HepG2 (cell line): ENCODE data around the gene WDR81. TPM values are rescaled to one million over a fixed set of nuclear protein-coding genes. Genes with fewer than 3 reads are reported as not detected.
A peak's percentile ranks its signal among the peaks of the same experiment; 100 is the strongest.

Experiments used
- ATAC-seq: fragments of 200-7000 bp; cut with Tn5 transposase; 3 replicates; pipeline ENCODE4 v1.9.1; 2020; ENCODE audit warnings: mild to moderate bottlenecking, moderate library complexity
- BruUV-seq: library from RNA; stranded (reverse); fragments of 400-500 nt; replicated peaks from 2 replicates; lab custom pipeline; 2021; lab: Mats Ljungman, UMichigan
- CTCF ChIA-PET: fragments of 300-600 bp; formaldehyde crosslinking; extraction: SDS; loops from one replicate; lab custom pipeline; 2021; ENCODE audit warnings: low total read pairs, inconsistent platforms, low intra/inter-chr PET ratio; lab: Yijun Ruan, JAX
- POLR2A ChIA-PET: fragments of 350-600 bp; sonication (Branson Sonifier 250); formaldehyde crosslinking; loops from one replicate; lab custom pipeline; 2020; ENCODE audit warnings: antibody characterized with exemption, inconsistent platforms; lab: Yijun Ruan, JAX
- DNase-seq: peaks from one replicate; pipeline ENCODE4 v3.0.0-alpha.2; 2015; ENCODE audit warnings: low spot score
- FAIRE-seq: peaks from 3 replicates; lab custom pipeline; 2011; peaks lifted over from hg19 to GRCh38; lab: Jason Lieb, UNC
- H2AFZ ChIP-seq: one replicate; pipeline ENCODE4 v1.6.1; 2011; ENCODE audit warnings: low read length, inconsistent platforms
- H3K27ac ChIP-seq: fragments of 300-600 bp; 3 replicates; pipeline ENCODE4 v1.8.0; 2011; ENCODE audit warnings: mixed run types, mild to moderate bottlenecking, mixed read lengths, low read length, inconsistent platforms; ENCODE audit not compliant: insufficient read depth; ENCODE audit errors: extremely low read length
- H3K27me3 ChIP-seq, 2 experiments: fragments of 200-600 bp in 1 of 2; 2 replicates in 1 of 2; 3 replicates in 1 of 2; pipeline versions ENCODE4 v1.6.0 to v1.8.0; 2011; ENCODE audit warnings: low read length in 2 of 2, mild to moderate bottlenecking in 2 of 2, moderate library complexity in 2 of 2, inconsistent platforms in 1 of 2; ENCODE audit not compliant: insufficient read depth in 2 of 2, control insufficient read depth in 1 of 2
- H3K36me3 ChIP-seq, 2 experiments: fragments of 200-600 bp in 1 of 2; replicated peaks in 1 of 2; 2 replicates in 1 of 2; 3 replicates in 1 of 2; pipeline versions ENCODE4 v1.5.1 to v1.8.0; 2011; ENCODE audit warnings: low read length in 2 of 2, inconsistent platforms in 1 of 2; ENCODE audit not compliant: insufficient read depth in 2 of 2, control insufficient read depth in 1 of 2
- H3K4me1 ChIP-seq: 2 replicates; pipeline ENCODE4 v1.5.1; 2012; ENCODE audit warnings: low read length, inconsistent platforms; ENCODE audit not compliant: insufficient read depth
- H3K4me2 ChIP-seq: 2 replicates; pipeline ENCODE4 v1.6.0; 2011; ENCODE audit warnings: low read depth, low read length, inconsistent platforms
- H3K4me3 ChIP-seq, 3 experiments: fragments of 200-600 bp in 1 of 3; sonication (generic), shearing (Covaris generic) in 1 of 3; replicated peaks in 1 of 3; 2 replicates each; pipeline ENCODE4 v1.5.1; 2011 to 2016; ENCODE audit warnings: low read length in 3 of 3, inconsistent platforms in 2 of 3, low read depth in 2 of 3, mild to moderate bottlenecking in 2 of 3, control low read depth in 1 of 3, mixed read lengths in 1 of 3; ENCODE audit not compliant: insufficient read depth in 1 of 3
- H3K79me2 ChIP-seq: one replicate; pipeline ENCODE4 v1.6.1; 2011; ENCODE audit warnings: low read length, inconsistent platforms; ENCODE audit not compliant: insufficient read depth
- H3K9ac ChIP-seq: 2 replicates; pipeline ENCODE4 v1.6.0; 2011; ENCODE audit warnings: mild to moderate bottlenecking, low read depth, low read length, inconsistent platforms; ENCODE audit not compliant: insufficient read depth
- H3K9me3 ChIP-seq: 2 replicates; pipeline ENCODE4 v1.5.1; 2012; ENCODE audit warnings: mild to moderate bottlenecking, low read length
- H4K20me1 ChIP-seq: 2 replicates; pipeline ENCODE4 v1.6.0; 2011; ENCODE audit warnings: inconsistent platforms, mild to moderate bottlenecking, low read length, moderate library complexity; ENCODE audit not compliant: insufficient read depth
- THAP9 ChIP-seq: sonication (generic); formaldehyde crosslinking; IDR thresholded peaks from 2 replicates; pipeline ENCODE4; 2020; ENCODE audit warnings: missing genetic modification reagents, mild to moderate bottlenecking, borderline replicate concordance
- THRA ChIP-seq: sonication (generic); formaldehyde crosslinking; IDR thresholded peaks from 2 replicates; pipeline ENCODE4 v1.4.0; 2020; ENCODE audit warnings: missing genetic modification reagents, borderline replicate concordance
- ZBTB38 ChIP-seq: sonication (generic); formaldehyde crosslinking; IDR thresholded peaks from 2 replicates; pipeline ENCODE4 v1.5.1; 2020; ENCODE audit warnings: mild to moderate bottlenecking, missing genetic modification reagents
- ZBTB8A ChIP-seq: sonication (generic); formaldehyde crosslinking; IDR thresholded peaks from 2 replicates; pipeline ENCODE4 v1.4.0; 2020; ENCODE audit warnings: mild to moderate bottlenecking, low read depth, missing genetic modification reagents, borderline replicate concordance
- ZNF687 ChIP-seq: sonication (generic); formaldehyde crosslinking; IDR thresholded peaks from 2 replicates; pipeline ENCODE4 v1.5.1; 2020; ENCODE audit warnings: mild to moderate bottlenecking, missing genetic modification reagents, moderate library complexity
- WGBS: methylation state at CpG from one replicate; pipeline ENCODE4 v1.1.6; 2017; ENCODE audit warnings: low lambda C conversion rate; 5-methylcytosine and 5-hydroxymethylcytosine counted together
- in situ Hi-C: cut with HindIII; loops from 2 replicates; pipeline ENCODE4 v1.10.0; 2017; ENCODE audit warnings: low pct_unique_long_range_greater_than_20kb; ENCODE audit not compliant: extremely low pct_ligation_motif_present
- intact Hi-C: fragments of 100-400 bp; cut with micrococcal nuclease; formaldehyde crosslinking; loops from one replicate; pipeline ENCODE4 v1.10.0; 2022; ENCODE audit not compliant: unreplicated experiment
- polyA plus RNA-seq, 8 experiments: library from polyadenylated mRNA; depleted of rRNA in 3 of 8; stranded (reverse) in 7 of 8; unstranded in 1 of 8; fragments of >200 nt; fragmentation: Illumina TruSeq in 4 of 8; extraction: Trizol in 4 of 8; gene quantifications; 2 replicates each; pipeline versions ENCODE4 v1.2.1 to v1.2.3, GENCODE V29; 2011 to 2016; ENCODE audit warnings: low read depth in 4 of 8, missing spikeins in 1 of 8, mixed read lengths in 1 of 8; ENCODE audit not compliant: insufficient read depth in 1 of 8
- total RNA-seq, 5 experiments: library from RNA; depleted of rRNA; stranded (reverse); fragments of >200 nt; fragmentation: Illumina TruSeq; extraction: Trizol; gene quantifications; 2 replicates each; pipeline ENCODE4 v1.2.3, GENCODE V29; 2016; ENCODE audit warnings: low read depth in 1 of 5

WDR81 gene
- total and polyA plus RNA-seq, 2 of the 13 experiments (the other 11 are each of a cell fraction or from before 2014, with no cell fraction given) = 9.1 to 16.7 TPM

GRCh38 chr17:1718362-1719165 lies 5.9 kb upstream of the WDR81 start:
- intact Hi-C loops = loop anchor here (10.0 kb wide), 1 partner anchor 146 kb away; no protein-coding TSS in a partner anchor
- TF ChIP-seq ZNF687 (CRISPR knock-in tag) (peak; percentile 44), ZBTB38 (CRISPR knock-in tag) (0 out of 2 replicates have a peak, but pooled peaks have one; percentile 34), THAP9 (CRISPR knock-in tag) (no peak), THRA (CRISPR knock-in tag) (peak; percentile 76; the same call in 1 of the 2 replicates), ZBTB8A (CRISPR knock-in tag) (no peak)
- Histone ChIP-seq H3K79me2 (peaks cover 6% of the 10 kb centered on the region), H3K4me2 (0 out of 2 replicates have a peak overlapping the region, but pooled peaks have one; percentile 1), H2AFZ (no peak overlapping the region), H4K20me1 (peaks cover 5% of the 10 kb centered on the region), H3K27me3 (no peaks in the 10 kb centered on the region; a peak in 1 of 5 replicates), H3K4me3 (no peak overlapping the region), H3K9me3 (no peaks in the 10 kb centered on the region), H3K4me1 (peaks cover 53% of the 10 kb centered on the region), H3K9ac (0 out of 2 replicates have a peak overlapping the region, but pooled peaks have one; percentile 32), H3K27ac (peak overlapping the region; percentile 100), H3K36me3 (peaks cover 0 to 1% of the 10 kb centered on the region in 2 experiments; a peak in 2 of 5 replicates)
- DNase-seq (no peak), ATAC-seq (no peak), FAIRE-seq (no peak)
- ChIA-PET POLR2A (interaction anchor here (0.6 to 17.5 kb wide), 5 partner anchors 14 to 65 kb away, joined by 3 to 480 read pairs (median 43); partner anchors contain the start of genes SERPINF1 and SERPINF2), CTCF (no interaction called here)
- in situ Hi-C loops = loop anchor here (5.0 to 25.0 kb wide), 2 partner anchors 49 to 319 kb away; partner anchors contain the start of genes DPH1, OVCA2 and RTN4RL1
- WGBS = 80% methylated on average over 19 of the region's 19 CpGs
- BruUV-seq = no TSS peak
